Kidney (tissue), 14 donors: ENCODE results near the gene ADAMTS8. TPM values are rescaled to one million over a fixed set of nuclear protein-coding genes. Genes with fewer than 3 reads are reported as not detected.
A peak's percentile ranks its signal among the peaks of the same experiment; 100 is the strongest.

Source experiments
- DNase-seq, 5 donors: peaks; one replicate each; pipeline ENCODE4 v3.0.0-alpha.2; 2013 to 2020
- FAIRE-seq: peaks from 2 replicates; lab custom pipeline; 2012; peaks lifted over from hg19 to GRCh38; lab: Jason Lieb, UNC
- H3K27ac ChIP-seq, 2 donors: one replicate each; pipeline ENCODE4 v1.7.0; 2013; ENCODE audit warnings: low read depth in 2 of 2, low read length in 2 of 2, inconsistent platforms in 1 of 2
- H3K27me3 ChIP-seq: one replicate; pipeline ENCODE4 v1.7.1; 2013; ENCODE audit warnings: low read length, inconsistent platforms; ENCODE audit not compliant: control insufficient read depth, insufficient read depth
- H3K36me3 ChIP-seq, 3 donors: one replicate each; pipeline versions ENCODE4 v1.7.0 to v1.7.1; 2013; ENCODE audit warnings: low read length in 3 of 3, control low read depth in 1 of 3, inconsistent platforms in 1 of 3; ENCODE audit not compliant: insufficient read depth in 3 of 3, control insufficient read depth in 2 of 3
- H3K4me1 ChIP-seq, 3 donors: one replicate each; pipeline versions ENCODE4 v1.7.0 to v1.7.1; 2013; ENCODE audit warnings: low read length in 3 of 3, inconsistent platforms in 1 of 3, low read depth in 1 of 3; ENCODE audit not compliant: control insufficient read depth in 2 of 3, insufficient read depth in 2 of 3
- H3K4me3 ChIP-seq, 3 donors: one replicate each; pipeline versions ENCODE4 v1.7.0 to v1.8.1; 2013; ENCODE audit warnings: low read length in 3 of 3, control low read depth in 1 of 3, inconsistent platforms in 1 of 3
- H3K9ac ChIP-seq, 3 donors: one replicate each; pipeline versions ENCODE4 v1.7.0 to v1.7.1; 2013; ENCODE audit warnings: low read length in 3 of 3, control low read depth in 1 of 3, inconsistent platforms in 1 of 3
- H3K9me3 ChIP-seq, 3 donors: one replicate each; pipeline versions ENCODE4 v1.7.0 to v1.7.1; 2013; ENCODE audit warnings: low read length in 3 of 3, control low read depth in 1 of 3, inconsistent platforms in 1 of 3; ENCODE audit not compliant: control insufficient read depth in 2 of 3, insufficient read depth in 1 of 3
- intact Hi-C: fragments of 100-400 bp; cut with DNase I; formaldehyde crosslinking; loops from one replicate; pipeline ENCODE4 v1.11.1; 2022
- polyA plus RNA-seq: library from polyadenylated mRNA; stranded (reverse); fragments of 350-450 nt; fragmentation: Illumina TruSeq; extraction: RNeasy Lipid Tissue Mini Kit (QIAGEN cat#74804); gene quantifications from one replicate; pipeline ENCODE4 v1.2.3, GENCODE V29; 2014; ENCODE audit warnings: low read depth, low replicate concordance; ENCODE audit not compliant: insufficient read depth
- total RNA-seq: library from RNA; stranded (reverse); fragmentation: NEBNext Ultra II Directional; extraction: Animal tissue kit (Norgen Biotek cat#: 25700); gene quantifications from one replicate; pipeline ENCODE4 v1.2.1, GENCODE V29; 2021
- TF ChIP-seq, protein P1 (sequence below): IDR thresholded peaks from 3 replicates; pipeline ENCODE4 v1.5.1; 2012; ENCODE audit warnings: mild to moderate bottlenecking, moderate library complexity, borderline replicate concordance; ENCODE audit not compliant: insufficient read depth; ENCODE audit errors: extremely low read depth
- donor health status: control.
- donor health status: control.
- donor health status: control.
- donor health status: control.
- donor health status: control.
- donor health status: DM: yes; HTN: yes; CAD: no.
- donor health status: Normal renal cell carcinoma (clear cell type).

ADAMTS8 gene
- total and polyA plus RNA-seq, 2 donors from 2014 or later: 1.2 to 1.6 TPM

DNA sequence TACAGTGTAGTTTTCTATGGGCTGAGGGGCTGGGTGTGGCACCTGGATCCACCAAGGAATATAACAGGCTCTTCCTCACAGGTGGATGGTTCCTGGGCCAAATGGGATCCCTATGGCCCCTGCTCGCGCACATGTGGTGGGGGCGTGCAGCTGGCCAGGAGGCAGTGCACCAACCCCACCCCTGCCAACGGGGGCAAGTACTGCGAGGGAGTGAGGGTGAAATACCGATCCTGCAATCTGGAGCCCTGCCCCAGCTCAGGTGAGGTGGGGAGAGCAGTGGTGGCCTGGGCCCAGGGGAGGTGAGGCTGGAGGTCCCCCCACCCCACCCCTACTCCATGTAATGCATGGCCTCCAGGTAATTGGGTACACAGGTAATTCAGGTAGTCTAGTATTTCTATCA lies 40.8 kb upstream of the ADAMTS8 start:
- H3K36me3 ChIP-seq: peaks cover 2 to 19% (median 17%) of the 10 kb centered on the region in 3 donors
- DNase-seq (peak in 1 of 5 donors; percentile 14), FAIRE-seq (no peak)
- no peaks in the 10 kb centered on the region for H3K9me3 ChIP-seq
- intact Hi-C loops: no loop called here
- no peak overlapping the region for H3K27ac ChIP-seq
- no peaks in the 10 kb centered on the region for H3K27me3 ChIP-seq
- H3K4me1 ChIP-seq: no peaks in the 10 kb centered on the region
- no peak overlapping the region for H3K4me3 ChIP-seq
- TF ChIP-seq, protein P1, sequence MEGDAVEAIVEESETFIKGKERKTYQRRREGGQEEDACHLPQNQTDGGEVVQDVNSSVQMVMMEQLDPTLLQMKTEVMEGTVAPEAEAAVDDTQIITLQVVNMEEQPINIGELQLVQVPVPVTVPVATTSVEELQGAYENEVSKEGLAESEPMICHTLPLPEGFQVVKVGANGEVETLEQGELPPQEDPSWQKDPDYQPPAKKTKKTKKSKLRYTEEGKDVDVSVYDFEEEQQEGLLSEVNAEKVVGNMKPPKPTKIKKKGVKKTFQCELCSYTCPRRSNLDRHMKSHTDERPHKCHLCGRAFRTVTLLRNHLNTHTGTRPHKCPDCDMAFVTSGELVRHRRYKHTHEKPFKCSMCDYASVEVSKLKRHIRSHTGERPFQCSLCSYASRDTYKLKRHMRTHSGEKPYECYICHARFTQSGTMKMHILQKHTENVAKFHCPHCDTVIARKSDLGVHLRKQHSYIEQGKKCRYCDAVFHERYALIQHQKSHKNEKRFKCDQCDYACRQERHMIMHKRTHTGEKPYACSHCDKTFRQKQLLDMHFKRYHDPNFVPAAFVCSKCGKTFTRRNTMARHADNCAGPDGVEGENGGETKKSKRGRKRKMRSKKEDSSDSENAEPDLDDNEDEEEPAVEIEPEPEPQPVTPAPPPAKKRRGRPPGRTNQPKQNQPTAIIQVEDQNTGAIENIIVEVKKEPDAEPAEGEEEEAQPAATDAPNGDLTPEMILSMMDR: no peak
- no peak overlapping the region for H3K9ac ChIP-seq

DNA sequence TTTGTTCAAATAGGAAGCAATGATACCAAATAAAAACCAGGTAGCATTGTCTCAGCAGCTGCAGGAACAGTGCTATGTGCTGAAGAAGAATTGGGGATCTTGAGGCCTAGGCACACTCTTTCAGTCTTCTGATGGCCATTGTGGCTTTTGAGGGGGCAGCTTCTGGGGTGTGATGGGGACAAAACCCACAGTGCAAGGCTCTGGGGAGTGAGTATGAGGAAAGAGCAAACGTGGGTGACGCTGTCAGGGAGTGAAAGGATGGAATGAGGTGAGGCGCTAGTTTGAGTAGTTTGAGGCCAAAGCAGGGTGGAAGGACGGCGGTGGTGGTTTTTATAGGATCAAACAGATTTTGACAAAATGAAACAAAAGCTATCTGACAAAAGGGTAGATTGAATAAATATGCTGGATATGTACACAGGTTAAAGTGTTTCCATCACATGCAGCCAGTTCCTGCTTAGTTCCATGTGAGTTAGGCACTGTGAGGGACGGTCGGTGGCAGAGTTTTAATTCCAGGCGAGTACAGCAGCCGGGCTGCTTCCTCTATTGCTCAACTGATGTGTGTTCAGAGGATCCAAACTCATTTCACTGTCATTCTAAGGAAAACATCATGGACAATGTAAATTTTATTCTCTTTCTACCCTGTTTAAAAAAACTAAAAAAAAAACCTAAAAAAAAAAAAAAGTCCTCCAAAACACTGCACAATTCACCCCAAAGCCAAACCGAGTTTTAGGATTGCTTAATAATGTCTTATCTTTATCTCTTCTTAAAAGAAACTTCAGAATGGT lies 38.9 kb upstream of the ADAMTS8 start:
- Histone ChIP-seq H3K4me3 (no peak overlapping the region), H3K36me3 (peaks cover 7 to 24% (median 13%) of the 10 kb centered on the region in 3 donors), H3K27ac (no peak overlapping the region), H3K4me1 (no peaks in the 10 kb centered on the region), H3K9ac (no peak overlapping the region), H3K9me3 (no peaks in the 10 kb centered on the region), H3K27me3 (no peaks in the 10 kb centered on the region)
- FAIRE-seq (no peak), DNase-seq (no peak)
- intact Hi-C loops: no loop called here
- TF ChIP-seq, protein P1: no peak

DNA sequence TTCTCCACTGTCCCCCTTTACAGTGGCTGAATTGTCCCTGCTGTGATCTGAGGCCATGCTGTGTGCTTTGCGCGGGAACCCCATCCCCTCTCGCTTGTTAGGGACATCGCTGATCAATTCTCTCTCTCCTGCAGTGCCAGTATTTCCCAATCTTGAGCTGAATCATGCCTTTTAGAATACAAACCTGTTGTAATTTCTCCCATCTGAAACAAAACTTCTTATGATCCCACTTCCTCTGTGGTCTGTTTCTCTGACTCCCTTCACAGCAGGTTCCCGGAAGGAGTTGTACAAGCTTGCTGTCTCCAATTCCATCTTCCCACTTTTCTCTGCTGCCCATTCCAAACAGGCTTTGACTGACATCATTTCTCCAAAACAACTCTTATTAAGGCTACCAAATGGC lies 36.9 kb upstream of the ADAMTS8 start:
- no peak overlapping the region for H3K9ac ChIP-seq
- H3K4me3 ChIP-seq: no peak overlapping the region
- FAIRE-seq (no peak), DNase-seq (no peak)
- intact Hi-C loops: no loop called here
- TF ChIP-seq, protein P1: no peak
- H3K27me3 ChIP-seq: no peaks in the 10 kb centered on the region
- H3K9me3 ChIP-seq: no peaks in the 10 kb centered on the region
- no peaks in the 10 kb centered on the region for H3K4me1 ChIP-seq
- no peak overlapping the region for H3K27ac ChIP-seq
- H3K36me3 ChIP-seq: peaks cover 0 to 15% (median 7%) of the 10 kb centered on the region in 3 donors
